ENCODE results near the gene SLC29A2.
"Not testable (repeated sequence)": the region's sequence is repeated elsewhere in the genome, so short reads cannot be mapped to it uniquely, and the experiment has no call there.

The SLC29A2 gene

GRCh38 chr11:66322732-66323427, 48.7 kb downstream of the SLC29A2 start (continued):
- TF ChIP-seq, protein P1, sequence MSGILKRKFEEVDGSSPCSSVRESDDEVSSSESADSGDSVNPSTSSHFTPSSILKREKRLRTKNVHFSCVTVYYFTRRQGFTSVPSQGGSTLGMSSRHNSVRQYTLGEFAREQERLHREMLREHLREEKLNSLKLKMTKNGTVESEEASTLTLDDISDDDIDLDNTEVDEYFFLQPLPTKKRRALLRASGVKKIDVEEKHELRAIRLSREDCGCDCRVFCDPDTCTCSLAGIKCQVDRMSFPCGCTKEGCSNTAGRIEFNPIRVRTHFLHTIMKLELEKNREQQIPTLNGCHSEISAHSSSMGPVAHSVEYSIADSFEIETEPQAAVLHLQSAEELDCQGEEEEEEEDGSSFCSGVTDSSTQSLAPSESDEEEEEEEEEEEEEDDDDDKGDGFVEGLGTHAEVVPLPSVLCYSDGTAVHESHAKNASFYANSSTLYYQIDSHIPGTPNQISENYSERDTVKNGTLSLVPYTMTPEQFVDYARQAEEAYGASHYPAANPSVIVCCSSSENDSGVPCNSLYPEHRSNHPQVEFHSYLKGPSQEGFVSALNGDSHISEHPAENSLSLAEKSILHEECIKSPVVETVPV (CRISPR knock-in tag; IDR thresholded peaks at IDR 0.05), result no peak
- TF ChIP-seq ZC3H10 (CRISPR knock-in tag; IDR thresholded peaks at IDR 0.05), result no peak

DNA sequence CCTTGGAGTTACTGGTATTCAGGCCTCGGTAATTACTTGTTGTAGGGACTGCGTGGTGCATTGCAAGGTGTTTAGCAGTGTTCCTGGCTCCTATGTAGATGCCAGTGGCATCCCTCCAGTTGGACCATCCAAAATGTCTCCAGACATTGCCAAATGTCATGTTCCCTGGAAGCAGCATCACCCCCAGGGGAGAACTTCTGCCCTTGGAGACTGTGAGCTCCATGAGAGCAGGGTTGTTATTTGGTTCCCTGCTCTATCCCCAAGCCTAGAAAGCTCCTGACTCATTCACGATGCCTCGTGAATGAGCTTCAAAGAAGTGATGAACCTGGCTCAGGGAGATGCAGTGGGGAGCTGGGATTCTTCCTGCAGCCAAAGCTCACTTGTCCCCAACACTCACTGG, 50.0 kb downstream of the SLC29A2 start:
- TF ChIP-seq CSDC2 (CRISPR knock-in tag; IDR thresholded peaks at IDR 0.05) (no peak), BACH2 (CRISPR knock-in tag; IDR thresholded peaks at IDR 0.05; ENCODE audit: borderline replicate concordance) (no peak), PPARA (CRISPR knock-in tag; IDR thresholded peaks at IDR 0.05; ENCODE audit: borderline replicate concordance) (no peak), TCF4 (CRISPR knock-in tag; IDR thresholded peaks at IDR 0.05; ENCODE audit: borderline replicate concordance) (no peak), SNAI2 (CRISPR knock-in tag; IDR thresholded peaks at IDR 0.05) (no peak), TOX (CRISPR knock-in tag; IDR thresholded peaks at IDR 0.05; ENCODE audit: borderline replicate concordance) (no peak), ZNF70 (CRISPR knock-in tag; IDR thresholded peaks at IDR 0.05) (no peak), ESRRG (CRISPR knock-in tag; IDR thresholded peaks at IDR 0.05) (no peak), TSHZ2 (CRISPR knock-in tag; IDR thresholded peaks at IDR 0.05) (no peak), ZFP30 (CRISPR knock-in tag; IDR thresholded peaks at IDR 0.05) (no peak), ARNTL (CRISPR knock-in tag; IDR thresholded peaks at IDR 0.05; ENCODE audit: borderline replicate concordance, low read depth) (no peak), ZNF565 (CRISPR knock-in tag; conservative IDR thresholded peaks at IDR 0.05; ENCODE audit: low read depth) (no peak), POU6F1 (CRISPR knock-in tag; IDR thresholded peaks at IDR 0.05; ENCODE audit: borderline replicate concordance, low read depth) (no peak), ISL1 (CRISPR knock-in tag; IDR thresholded peaks at IDR 0.05) (no peak), OSR1 (CRISPR knock-in tag; IDR thresholded peaks at IDR 0.05) (no peak), GLIS3 (CRISPR knock-in tag; IDR thresholded peaks at IDR 0.05) (no peak)
- TF ChIP-seq, protein P2, sequence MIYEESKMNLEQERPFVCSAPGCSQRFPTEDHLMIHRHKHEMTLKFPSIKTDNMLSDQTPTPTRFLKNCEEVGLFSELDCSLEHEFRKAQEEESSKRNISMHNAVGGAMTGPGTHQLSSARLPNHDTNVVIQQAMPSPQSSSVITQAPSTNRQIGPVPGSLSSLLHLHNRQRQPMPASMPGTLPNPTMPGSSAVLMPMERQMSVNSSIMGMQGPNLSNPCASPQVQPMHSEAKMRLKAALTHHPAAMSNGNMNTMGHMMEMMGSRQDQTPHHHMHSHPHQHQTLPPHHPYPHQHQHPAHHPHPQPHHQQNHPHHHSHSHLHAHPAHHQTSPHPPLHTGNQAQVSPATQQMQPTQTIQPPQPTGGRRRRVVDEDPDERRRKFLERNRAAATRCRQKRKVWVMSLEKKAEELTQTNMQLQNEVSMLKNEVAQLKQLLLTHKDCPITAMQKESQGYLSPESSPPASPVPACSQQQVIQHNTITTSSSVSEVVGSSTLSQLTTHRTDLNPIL (CRISPR knock-in tag; IDR thresholded peaks at IDR 0.05; ENCODE audit: low read depth), result no peak
- TF ChIP-seq, protein P1 (CRISPR knock-in tag; IDR thresholded peaks at IDR 0.05), result no peak
- no peak for ATAC-seq

GRCh38 chr11:66320748-66321147, 50.8 kb downstream of the SLC29A2 start:
- not testable (repeated sequence) for ATAC-seq

DNA sequence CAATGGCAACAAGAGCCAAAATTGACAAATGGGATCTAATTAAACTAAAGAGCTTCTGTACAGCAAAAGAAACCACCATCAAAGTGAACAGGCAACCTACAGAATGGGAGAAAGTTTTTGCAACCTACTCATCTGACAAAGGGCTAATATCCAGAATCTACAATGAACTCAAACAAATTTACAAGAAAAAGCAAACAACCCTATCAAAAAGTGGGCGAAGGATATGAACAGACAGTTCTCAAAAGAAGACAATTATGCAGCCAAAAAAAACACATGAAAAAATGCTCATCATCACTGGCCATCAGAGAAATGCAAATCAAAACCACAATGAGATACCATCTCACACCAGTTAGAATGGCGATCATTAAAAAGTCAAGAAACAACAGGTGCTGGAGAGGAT, 51.3 kb downstream of the SLC29A2 start:
- not testable (repeated sequence) for ATAC-seq
